DMS53 (cell line): ENCODE measurements around the gene ORMDL3.
"Not testable (repeated sequence)": the region's sequence is repeated elsewhere in the genome, so short reads cannot be mapped to it uniquely, and the experiment has no call there.

Experiments
- DNase-seq: peaks from one replicate; lab custom pipeline; 2025; lab: John Stamatoyannopoulos, UW

ORMDL3 gene

DNA sequence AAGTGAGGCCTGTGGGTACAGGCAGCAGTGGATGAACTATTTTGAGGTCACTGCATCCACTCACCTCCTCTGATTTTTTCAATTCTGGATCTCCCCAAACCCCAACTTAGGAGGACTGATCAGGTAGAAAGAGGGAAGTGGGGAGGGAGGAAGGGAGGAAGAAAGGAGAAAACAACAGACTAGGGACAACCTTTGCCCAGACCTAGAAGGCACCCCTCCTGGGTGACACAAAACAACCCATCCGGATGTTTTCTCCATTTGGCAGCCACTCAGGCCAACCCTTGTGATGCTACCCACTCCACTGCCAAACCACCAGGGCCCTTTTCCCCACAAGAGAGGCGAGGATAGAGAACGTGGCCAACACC, 2.7 kb downstream of the ORMDL3 start:
- DNase-seq: no peak

DNA sequence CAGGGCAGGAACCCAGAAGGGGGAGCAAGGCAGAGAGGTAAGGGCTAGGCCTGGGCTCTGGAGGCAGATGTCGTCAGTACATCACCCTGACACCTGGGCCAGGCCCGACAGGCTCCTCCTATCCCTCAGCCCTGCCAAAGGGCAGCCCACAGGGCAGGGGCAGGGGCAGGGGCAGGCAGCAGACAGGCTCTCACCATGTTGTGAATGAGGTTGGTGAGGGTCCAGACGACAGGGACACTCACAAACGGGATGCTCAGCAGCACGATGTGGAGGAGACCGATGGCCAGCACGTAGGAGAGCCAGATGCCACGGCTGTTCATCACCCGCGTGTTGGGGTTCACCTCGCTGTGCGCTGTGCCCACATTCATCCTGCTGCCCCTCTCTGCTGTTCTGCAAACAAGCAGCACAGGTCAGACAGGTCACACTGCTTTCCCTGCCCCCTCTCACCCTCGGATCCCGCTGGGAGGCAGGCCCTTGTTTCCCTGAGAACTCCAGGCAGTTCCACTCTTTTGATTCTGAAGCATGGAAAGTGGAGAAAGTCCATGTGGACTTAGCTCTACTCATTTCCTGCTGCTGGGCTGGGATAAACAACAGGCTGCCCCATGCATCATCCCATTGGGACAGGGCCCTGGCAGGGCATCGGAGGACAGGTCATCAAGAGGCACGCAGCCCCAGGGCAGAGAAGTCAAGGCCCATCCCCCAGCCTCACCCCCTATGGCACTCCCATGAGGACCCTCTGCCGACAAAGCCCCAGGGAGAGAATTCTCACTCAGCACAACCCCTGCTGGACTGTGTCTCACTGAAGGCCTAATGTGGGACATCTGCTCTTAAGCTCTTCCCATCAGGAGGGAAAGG, 3.3 kb downstream of the ORMDL3 start:
- peak; percentile 11 for DNase-seq

DNA sequence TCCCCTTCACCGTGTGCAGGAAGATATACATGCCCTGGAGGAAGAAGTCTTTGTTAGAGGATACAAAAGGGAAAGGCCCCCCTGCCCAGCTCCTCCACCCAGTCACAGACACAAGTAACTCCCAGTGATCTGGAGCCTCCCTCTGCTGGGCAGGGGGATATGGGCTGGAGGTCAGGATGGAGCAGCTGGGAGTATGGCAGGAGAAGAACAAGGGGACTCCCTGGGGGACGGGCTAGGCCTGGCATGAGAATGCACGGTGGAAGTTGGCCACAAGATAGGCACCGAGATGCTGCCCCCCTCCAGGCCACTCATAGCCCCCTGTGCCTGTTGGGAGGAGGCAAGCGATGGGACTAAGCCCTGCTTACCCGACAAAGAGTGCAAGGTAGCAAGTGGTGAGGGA, 4.2 kb downstream of the ORMDL3 start:
- no peak for DNase-seq

DNA sequence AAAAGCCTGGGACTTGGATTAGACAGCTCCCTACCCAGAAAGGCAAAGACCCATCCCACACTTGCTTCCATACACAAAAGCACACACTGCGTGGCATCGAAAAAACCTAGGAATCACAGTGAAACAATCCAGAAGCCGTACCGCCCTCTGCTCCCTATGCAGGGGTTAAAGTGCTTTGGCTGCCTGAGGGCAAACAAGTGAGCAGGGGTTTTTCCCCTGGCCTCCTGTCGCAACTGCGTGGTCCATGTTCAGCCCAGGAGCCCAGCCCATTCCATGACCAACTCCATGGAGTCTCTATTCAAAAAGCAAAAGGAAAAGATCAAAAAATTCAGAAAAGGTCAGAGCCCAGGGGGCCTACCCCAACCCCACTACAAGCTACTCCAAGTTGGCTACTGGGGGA, 5.4 kb downstream of the ORMDL3 start:
- DNase-seq: no peak

DNA sequence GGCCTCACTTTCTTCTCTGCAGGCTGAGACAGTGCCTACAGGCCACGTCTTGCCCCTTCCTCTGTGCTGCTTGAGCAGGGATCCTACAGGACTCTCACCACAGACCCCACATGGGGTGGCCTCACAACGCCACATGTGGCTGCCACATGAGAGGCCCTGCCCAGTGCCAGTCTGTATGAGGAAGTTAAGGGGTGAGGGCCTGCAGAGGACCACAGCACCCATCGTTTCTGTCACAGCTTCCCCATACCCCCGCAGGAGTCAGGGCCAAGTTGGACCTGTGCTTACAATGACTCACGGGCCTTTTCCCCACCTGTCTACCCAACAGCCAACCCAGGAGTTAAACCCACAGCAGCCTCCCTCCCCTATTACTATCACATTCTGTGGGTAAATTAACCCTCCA, 6.1 kb downstream of the ORMDL3 start:
- no peak for DNase-seq

DNA sequence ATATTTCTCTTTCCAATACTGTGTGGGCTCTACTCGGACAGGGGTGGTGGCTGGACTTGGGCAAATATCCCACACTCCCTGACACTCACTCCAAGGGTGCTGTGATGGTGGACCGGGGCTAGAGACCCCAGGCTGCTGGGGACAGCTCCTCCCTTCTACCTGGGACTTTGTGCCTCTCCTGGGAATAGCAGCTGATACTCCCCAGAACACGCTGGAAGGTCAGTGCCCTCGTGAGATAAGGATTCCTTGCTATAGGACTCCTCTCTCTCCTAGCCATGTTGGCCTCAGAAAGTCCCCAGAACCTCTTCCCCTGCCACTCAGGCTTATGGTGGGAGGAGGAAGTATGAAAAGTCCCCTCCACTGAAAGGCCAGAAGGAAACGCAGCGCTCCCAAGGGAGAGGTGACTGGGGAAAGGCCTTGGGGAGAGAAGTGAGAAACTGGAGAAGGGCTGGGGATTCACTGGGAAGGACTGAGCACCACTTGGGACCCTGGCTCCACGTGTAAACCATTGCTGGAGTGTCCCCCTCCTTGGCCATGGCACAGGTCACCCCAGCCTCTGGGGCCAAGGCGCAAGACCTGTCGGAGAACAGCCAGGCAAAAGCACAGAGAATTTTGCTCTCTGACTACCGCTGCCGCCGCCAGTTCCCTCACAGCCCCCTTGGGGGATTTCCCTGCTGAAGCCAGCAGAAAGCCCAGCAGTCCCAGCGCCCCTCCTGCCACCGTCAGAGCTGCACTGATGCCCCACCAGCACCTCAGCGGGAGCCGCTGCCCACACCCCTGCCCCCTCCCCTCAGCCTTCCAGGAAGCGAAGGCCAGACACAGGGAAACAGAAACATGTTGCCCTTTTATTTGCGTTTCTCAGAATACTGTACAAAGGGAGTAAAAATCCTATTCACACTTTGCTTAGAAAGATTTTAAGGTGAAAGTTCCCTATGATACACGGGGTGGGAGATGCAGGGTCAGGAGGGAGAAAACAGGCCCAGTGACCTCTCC, 6.9 kb downstream of the ORMDL3 start:
- DNase-seq: no peak

DNA sequence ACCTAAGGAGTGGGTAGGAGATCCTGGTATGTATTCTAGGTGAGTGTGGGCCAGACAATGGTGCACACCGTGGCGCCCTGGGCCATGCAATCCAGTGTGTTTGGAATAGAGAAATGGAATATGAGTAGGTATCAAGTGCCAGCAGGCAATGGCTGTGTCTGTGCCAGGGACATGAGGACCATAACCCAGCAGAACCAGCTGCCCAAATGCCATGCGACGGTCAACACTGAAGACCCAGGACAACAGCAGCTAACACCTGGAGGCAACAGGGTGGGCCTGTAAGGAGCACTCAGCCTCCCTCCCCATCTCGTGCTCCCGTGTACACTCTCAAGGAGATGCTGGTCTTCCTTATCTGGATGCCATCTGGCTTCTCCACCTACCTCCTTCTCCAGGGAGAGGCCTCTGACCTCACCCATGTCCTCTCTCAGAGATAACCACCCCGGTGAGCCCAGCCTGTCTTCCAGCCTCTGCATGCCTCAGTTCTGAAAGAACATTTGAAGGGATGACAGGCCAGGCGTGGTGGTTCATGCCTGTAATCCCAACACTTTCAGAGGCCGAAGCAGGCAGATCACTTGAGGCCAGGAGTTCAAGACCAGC, 8.2 kb downstream of the ORMDL3 start:
- no peak for DNase-seq

DNA sequence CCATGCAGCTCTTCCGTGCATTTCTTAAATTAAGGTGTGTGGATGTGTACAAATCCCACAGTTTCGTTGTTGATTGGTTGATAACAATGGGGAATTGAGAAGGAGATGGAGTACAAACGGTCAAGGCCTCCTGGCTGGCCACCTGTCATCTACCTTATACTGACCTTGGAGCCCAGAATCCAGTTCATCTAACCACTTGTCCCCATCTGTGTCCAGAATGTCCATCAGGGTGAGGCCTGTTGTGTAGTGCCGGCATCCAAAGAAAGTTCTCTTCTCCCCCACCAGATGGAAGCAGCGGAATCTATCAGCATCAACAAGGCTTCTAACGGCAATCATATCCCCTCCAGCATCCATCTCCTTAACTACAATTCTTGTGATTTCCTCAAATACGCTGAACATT, 10.5 kb downstream of the ORMDL3 start:
- DNase-seq: no peak

DNA sequence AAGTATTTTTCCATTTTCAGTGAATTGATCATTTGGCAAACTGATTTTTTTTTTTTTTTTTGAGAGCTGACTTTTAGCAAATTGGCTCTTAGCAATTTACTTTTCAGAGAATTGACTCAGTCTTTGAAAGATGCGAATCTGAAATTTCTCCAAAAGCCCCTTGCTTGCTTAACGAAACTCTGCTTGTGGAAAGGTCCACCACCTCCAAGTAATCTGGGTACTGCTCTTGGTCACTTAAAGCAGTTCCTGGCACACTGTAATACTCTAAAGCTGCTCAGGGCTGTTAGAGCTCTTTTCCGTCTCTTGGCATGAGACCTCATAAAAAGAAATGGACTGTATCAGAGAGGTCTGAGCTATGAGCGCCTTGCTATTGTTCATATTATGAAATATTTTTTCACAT, 11.8 kb downstream of the ORMDL3 start:
- no peak for DNase-seq

DNA sequence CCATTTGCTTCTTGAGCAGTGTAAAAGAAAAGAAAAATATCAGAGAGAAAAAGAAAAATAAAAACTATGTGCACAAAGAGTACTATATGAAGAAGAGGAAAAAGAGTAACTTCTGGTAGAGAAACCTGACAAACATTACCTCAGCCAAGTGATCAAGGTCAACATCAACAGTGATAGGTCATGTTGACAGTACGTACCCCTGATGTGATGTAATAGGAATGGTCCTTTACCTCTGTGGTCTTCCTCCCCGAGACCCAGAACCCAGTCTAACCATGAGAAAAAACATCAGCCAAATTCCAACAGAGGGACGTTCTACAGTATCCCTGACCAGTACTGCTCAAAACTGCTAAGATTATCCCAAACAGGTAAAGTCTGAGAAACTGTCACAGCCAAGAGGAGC, 13.4 kb downstream of the ORMDL3 start:
- DNase-seq: no peak

DNA sequence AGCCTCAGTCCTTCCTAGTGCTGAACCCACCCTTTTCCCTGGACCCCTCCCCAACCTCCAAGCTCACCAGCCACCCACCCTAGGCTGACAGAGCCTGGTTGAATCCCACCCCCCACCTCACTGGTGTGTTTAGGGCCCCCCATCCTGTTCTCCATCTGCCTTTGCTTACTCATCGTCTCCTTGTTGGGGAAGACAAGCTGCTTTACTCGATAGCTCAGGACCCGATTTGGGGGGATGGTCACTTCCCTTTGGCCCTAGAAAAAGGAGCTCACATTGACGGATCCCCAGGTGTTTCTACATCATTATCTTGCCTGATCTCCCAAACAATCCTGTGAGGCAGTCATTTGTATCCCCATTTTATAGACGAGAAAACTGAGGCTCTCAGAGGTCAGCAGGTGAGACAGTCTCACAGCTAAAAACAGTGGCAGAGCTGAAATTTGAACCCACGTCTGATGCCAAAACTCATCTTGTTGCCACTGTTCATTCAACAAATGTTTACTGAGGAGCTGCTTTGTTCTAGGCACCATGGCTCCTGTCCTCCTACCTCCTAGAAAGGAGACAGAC, 18.5 kb downstream of the ORMDL3 start:
- no peak for DNase-seq

DNA sequence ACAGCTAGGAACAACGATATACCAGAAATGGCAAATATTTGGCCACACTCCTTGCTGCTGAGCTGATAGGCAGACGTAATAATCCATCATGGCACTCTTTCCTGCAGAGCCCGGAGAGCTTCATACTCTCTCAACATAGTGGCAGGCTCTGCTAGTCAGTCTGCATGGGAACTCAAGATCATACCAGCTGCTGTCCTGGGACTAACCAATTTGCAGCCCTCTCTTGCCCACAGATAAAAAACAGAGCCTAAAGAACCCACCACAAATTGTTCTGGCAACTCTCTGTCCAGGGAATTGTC, 22.5 kb downstream of the ORMDL3 start:
- DNase-seq: no peak

DNA sequence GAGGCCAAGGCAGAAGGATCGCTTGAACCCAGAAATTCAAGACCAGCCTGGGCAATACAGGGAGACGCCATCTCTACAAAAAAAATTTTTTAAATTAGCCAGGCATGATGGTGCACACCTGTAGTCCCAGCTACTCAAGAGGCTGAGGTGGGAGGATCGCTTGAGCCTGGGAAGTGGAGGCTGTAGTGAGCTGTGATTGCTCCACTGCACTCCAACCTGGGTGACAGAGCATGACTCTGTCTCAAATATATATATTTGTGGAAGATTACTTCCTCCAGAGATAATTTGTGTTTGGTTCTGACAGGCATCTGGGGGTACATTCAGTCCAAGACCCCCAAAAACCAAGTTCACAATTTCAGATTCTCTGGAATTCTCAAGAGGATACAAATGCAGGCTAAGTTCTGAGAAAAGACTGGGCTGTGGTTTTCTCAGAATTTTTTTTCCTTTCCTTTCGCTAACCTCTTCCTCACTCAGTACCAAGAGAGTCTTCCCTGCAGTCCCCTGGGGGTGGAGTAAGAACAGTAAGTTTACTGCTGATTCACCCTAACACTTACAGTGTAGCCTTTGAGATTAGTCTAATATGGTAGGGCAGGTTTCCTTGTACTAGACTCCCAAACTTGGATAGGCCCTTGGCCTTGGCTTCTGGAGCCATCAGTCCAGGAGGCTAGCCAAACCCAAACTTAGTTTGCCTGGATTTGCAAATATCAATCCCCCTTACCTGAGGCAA, 24.1 kb downstream of the ORMDL3 start:
- DNase-seq: no peak

DNA sequence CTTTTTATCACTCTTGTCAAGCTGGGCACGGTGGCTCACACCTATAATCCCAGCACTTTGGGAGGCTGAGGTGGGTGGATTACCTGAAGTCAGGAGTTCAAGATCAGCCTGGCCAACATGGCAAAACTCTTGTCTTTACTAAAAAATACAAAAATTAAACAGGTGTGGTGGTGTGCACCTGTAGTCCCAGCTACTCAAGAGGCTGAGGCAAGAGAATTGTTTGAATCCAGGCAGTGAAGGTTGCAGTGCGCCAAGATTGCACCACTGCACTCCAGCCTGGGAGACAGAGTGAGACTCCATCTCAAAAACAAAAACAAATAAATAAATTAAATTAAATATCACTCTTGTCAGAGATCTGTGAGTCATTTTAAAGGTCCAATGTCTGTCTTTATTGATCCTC, 25.4 kb downstream of the ORMDL3 start:
- not testable (repeated sequence) for DNase-seq

DNA sequence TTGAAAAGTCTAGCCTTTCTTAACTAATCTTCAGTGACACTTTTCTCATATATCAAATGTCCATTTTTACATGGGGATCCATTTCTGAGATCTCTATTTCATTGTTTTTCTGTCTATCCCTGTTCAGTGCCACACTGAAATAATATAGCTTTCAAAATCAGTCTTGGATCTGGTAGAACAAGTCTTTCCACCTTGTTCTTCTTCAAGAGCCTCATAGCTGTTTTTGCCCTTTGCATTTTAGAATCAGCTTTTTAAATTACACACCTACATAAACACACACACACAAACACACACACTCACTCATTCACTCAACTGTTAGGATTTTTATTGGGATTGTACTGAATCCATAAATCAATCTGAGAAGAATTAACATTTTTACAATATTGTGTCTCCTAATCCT, 28.2 kb downstream of the ORMDL3 start:
- peak; percentile 47 for DNase-seq

DNA sequence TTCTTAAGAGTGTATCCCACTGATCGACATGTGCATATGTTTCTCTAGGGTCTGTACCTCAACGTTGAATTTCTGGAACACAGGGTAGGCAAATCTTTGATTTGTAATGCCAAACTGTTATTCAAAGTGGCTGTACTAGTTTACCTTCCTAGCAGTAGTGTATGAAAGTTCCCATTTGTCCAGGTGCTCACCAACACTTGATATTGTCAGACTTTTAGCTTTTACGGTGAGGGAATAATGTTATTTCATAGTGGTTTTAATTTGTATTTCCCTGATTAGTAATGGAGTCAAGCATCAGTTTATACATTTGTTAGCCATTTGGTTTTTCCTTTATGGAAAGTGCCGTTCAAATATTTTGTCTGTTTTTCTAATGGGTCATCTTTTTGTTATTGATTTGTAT, 29.3 kb downstream of the ORMDL3 start:
- DNase-seq: no peak

DNA sequence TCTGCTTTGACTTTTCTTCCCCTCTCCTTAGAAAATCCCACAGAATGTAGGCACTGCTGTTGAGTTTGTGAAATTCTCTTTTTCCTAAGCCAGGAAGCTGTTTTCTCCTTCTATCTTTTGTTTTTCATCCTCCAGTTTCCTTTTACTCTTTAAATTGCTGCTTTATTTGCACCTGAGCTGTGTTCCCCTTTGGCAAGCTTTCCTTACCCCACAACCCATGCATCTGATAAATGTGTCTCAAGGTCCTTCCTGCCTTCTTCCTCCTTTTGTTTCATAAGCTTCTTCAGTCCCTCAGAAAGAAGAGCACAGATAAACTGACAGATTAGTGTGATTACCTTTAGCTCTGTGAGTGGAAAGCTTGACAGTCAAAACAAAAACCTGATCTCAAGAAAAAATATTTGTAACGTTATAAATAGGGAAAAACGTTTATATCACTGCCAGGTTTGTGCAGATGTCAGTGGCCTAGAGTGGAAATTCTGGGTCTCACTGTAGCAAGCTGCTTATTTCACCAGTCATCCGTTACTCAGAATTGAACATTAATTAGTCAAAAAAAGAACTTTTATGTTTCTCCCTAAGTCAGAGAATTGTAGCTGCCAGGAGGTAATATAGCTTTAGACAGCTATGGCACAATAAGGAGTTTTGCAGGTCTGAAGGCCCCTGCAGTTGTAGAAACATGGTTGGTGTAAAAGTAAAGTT, 32.6 kb downstream of the ORMDL3 start:
- DNase-seq: no peak

DNA sequence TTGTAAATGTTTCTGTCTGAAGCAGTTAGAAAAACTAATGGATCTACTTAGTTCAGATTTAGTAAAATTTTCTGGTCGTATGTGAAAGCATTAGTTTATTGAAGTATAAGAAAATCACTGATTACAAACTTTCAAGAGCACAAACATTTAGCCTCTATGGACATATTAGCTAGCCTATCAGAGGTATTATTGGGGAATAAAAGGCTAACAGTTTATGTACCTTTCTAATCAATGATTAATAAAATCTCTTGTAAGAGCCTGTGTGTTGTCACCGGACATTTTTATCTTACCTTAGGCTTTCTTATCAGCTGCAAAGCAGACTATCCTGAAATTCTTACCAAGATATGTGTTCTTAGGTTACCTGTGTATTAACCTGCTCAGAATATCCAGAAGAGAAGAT, 38.2 kb downstream of the ORMDL3 start:
- DNase-seq: no peak

DNA sequence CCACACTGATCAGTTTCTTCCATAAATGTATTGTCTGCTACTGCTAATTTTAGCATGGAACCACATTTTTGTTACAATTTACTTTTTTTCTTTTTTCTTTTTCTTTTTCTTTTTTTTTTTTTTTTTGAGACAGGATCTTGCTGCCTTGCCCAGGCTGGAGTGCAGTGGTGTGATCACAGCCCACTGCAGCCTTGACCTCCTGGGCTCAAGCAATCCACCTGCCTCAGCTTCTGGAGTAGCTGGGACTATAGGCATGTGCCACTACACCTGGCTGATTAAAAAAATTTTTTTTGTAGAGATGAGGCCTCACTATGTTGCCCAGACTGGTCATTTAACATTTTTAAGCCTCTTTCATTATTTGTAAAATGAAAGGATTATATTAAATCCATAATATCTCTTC, 40.3 kb downstream of the ORMDL3 start:
- DNase-seq: no peak

DNA sequence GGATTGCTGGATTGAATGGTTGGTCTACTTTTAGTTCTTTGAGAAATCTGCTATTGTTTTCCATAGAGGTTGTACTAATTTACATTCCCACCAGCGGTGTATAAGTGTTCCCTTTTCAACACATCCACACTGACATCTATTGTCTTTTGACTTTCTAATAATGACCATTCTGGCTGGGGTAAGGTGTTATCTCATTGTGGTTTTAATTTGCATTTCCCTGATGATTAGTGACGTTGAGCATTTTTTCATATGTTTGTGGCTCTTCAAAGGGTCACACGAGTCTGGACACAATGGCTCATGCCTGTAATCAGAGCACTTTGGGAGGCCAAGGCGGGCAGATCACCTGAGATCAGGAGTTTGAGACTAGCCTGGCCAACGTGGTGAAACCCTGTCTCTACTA, 41.3 kb downstream of the ORMDL3 start:
- not testable (repeated sequence) for DNase-seq

DNA sequence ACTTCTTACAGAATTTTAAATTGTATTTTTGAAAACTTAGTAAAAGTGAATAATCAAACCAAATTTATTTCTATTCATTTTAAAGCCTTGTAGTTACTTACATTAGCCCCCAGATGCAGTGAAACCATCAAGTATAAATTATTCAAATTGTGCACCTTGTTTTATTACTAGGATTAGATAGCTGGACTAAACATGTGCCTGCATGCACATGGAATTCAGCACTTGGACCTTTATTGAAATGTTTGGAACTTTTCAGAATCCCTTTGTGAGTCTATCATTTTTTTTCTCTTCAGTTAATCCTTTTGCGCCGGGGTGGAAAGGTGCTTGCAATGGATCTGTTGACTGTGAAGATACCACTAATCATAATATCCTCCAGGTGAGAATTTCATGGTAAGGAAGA, 54.6 kb downstream of the ORMDL3 start:
- DNase-seq: no peak
